ENCODE results near the gene KRTAP10-12.

GRCh38 chr21:44667612-44668011, 29.4 kb upstream of the KRTAP10-12 start:
- no peak for TF ChIP-seq CTCF (IDR thresholded peaks at IDR 0.05)
- TF ChIP-seq POLR2A (IDR thresholded peaks at IDR 0.05): no peak

Data from esophagus squamous epithelium (tissue), 4 donors.